Activated CD8-positive, alpha-beta memory T cell treated with anti-CD3 and anti-CD28 coated beads for 36 hours (primary cell): ENCODE results near the gene FGGY. TPM values are rescaled to one million over a fixed set of nuclear protein-coding genes. Genes with fewer than 3 reads are reported as not detected.
"Not testable (repeated sequence)": the region's sequence is repeated elsewhere in the genome, so short reads cannot be mapped to it uniquely, and the experiment has no call there.

Experiments
- CTCF ChIA-PET: fragments of 350-600 bp; sonication (Branson Sonifier 250); formaldehyde crosslinking; loops from one replicate; lab custom pipeline; 2021; ENCODE audit warnings: antibody characterized with exemption; lab: Charles Lee
- POLR2A ChIA-PET: fragments of 350-600 bp; sonication (Branson Sonifier 250); formaldehyde crosslinking; loops from one replicate; lab custom pipeline; 2021; ENCODE audit warnings: antibody characterized with exemption; lab: Charles Lee
- total RNA-seq, 2 experiments: library from RNA; stranded (reverse); gene quantifications; one replicate each; pipeline ENCODE4 v1.2.3, GENCODE V29; 2021

Gene FGGY
- total RNA-seq, 2 experiments from 2014 or later = 8.9 to 9.7 TPM

- ChIA-PET POLR2A (no interaction called here), CTCF (no interaction called here)
Measured at GRCh38 chr1:59609245-59609644, 312.4 kb downstream of the FGGY start.

GRCh38 chr1:59610499-59610898 is 313.6 kb downstream of the FGGY start:
- CTCF ChIA-PET = not testable (repeated sequence)

GRCh38 chr1:59617434-59617833 is 320.5 kb downstream of the FGGY start:
- ChIA-PET POLR2A (no interaction called here), CTCF (no interaction called here)

More at GRCh38 chr1:59610499-59610898, 313.6 kb downstream of the FGGY start:
- POLR2A ChIA-PET = not testable (repeated sequence)

GRCh38 chr1:59619557-59619956 is 322.7 kb downstream of the FGGY start:
- ChIA-PET POLR2A (no interaction called here), CTCF (no interaction called here)

- CTCF ChIA-PET = no interaction called here
- POLR2A ChIA-PET = no interaction called here
Measured at GRCh38 chr1:59625384-59625783, 328.5 kb downstream of the FGGY start.

GRCh38 chr1:59631561-59632255 is 334.8 kb downstream of the FGGY start:
- CTCF ChIA-PET = no interaction called here
- POLR2A ChIA-PET = no interaction called here

GRCh38 chr1:59635097-59635496 is 338.2 kb downstream of the FGGY start:
- ChIA-PET POLR2A (no interaction called here), CTCF (no interaction called here)

GRCh38 chr1:59638231-59638711 is 341.4 kb downstream of the FGGY start:
- ChIA-PET POLR2A (no interaction called here), CTCF (no interaction called here)

GRCh38 chr1:59639266-59639665 is 342.4 kb downstream of the FGGY start:
- POLR2A ChIA-PET = no interaction called here
- CTCF ChIA-PET = no interaction called here

- ChIA-PET POLR2A (no interaction called here), CTCF (no interaction called here)
Measured at GRCh38 chr1:59640851-59641250, 344.0 kb downstream of the FGGY start.

- POLR2A ChIA-PET = no interaction called here
Measured at GRCh38 chr1:59641836-59642235, 344.9 kb downstream of the FGGY start.

GRCh38 chr1:59643526-59643925 is 346.6 kb downstream of the FGGY start:
- POLR2A ChIA-PET = no interaction called here
- CTCF ChIA-PET = no interaction called here

More at GRCh38 chr1:59641836-59642235, 344.9 kb downstream of the FGGY start:
- CTCF ChIA-PET = interaction anchor here (0.6 kb wide), 1 partner anchor 274 kb away, joined by 3 read pairs; no protein-coding TSS in a partner anchor

- ChIA-PET CTCF (no interaction called here), POLR2A (no interaction called here)
Measured at GRCh38 chr1:59645893-59646292, 349.0 kb downstream of the FGGY start.

- POLR2A ChIA-PET, CTCF ChIA-PET: not testable (repeated sequence)
Measured at GRCh38 chr1:59653142-59653958, 356.5 kb downstream of the FGGY start.

- POLR2A ChIA-PET = no interaction called here
- CTCF ChIA-PET = no interaction called here
Measured at GRCh38 chr1:59653968-59654367, 357.1 kb downstream of the FGGY start.

- ChIA-PET CTCF (no interaction called here), POLR2A (no interaction called here)
Measured at GRCh38 chr1:59657873-59658465, 361.1 kb downstream of the FGGY start.

GRCh38 chr1:59664166-59664565 is 367.3 kb downstream of the FGGY start:
- ChIA-PET CTCF (no interaction called here), POLR2A (no interaction called here)

GRCh38 chr1:59666106-59666505 is 369.2 kb downstream of the FGGY start:
- CTCF ChIA-PET = no interaction called here
- POLR2A ChIA-PET = no interaction called here

GRCh38 chr1:59667020-59667419 is 370.1 kb downstream of the FGGY start:
- ChIA-PET CTCF (no interaction called here), POLR2A (no interaction called here)

- CTCF ChIA-PET = no interaction called here
- POLR2A ChIA-PET = no interaction called here
Measured at GRCh38 chr1:59669752-59670312, 372.9 kb downstream of the FGGY start.
